GM21786 (cell line): ENCODE data around the gene EXOC4.
"Not testable (repeated sequence)": the region's sequence is repeated elsewhere in the genome, so short reads cannot be mapped to it uniquely, and the experiment has no call there.

Experiments used
- ATAC-seq: cut with Tn5 transposase; IDR thresholded peaks from one replicate; pipeline ENCODE4 v1.9.1; 2021; ENCODE audit not compliant: unreplicated experiment

The EXOC4 gene

GRCh38 chr7:134046594-134047128 is 793.8 kb downstream of the EXOC4 start:
- no peak for ATAC-seq

GRCh38 chr7:134047675-134048074 is 794.8 kb downstream of the EXOC4 start:
- ATAC-seq, result no peak

- no peak for ATAC-seq
These were observed 795.3 kb downstream of the EXOC4 start for GRCh38 chr7:134048166-134048565.

DNA sequence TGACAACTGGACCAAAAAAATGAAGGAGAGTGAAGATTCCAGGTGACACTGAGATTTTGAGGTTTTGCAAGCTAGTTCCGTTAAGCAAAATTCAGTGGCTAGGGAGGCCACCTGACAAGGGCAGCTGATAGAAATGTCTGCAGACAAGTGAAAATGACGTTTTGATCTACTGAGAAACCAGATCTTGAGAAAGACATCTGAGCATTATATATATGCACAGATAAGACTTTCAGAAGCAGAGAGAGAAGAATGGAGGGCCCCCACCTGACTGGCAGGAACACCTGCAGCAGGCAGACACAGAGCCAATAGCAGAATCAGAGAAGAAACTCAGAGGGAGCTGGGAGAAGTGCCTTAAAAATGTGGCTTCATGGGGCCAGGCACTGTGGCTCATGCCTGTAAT is 798.1 kb downstream of the EXOC4 start:
- no peak for ATAC-seq

GRCh38 chr7:134056816-134057215 is 803.9 kb downstream of the EXOC4 start:
- no peak for ATAC-seq

GRCh38 chr7:134058521-134058920 is 805.6 kb downstream of the EXOC4 start:
- no peak for ATAC-seq

GRCh38 chr7:134058980-134059379 is 806.1 kb downstream of the EXOC4 start:
- no peak for ATAC-seq

GRCh38 chr7:134059921-134060320 is 807.0 kb downstream of the EXOC4 start:
- no peak for ATAC-seq

DNA sequence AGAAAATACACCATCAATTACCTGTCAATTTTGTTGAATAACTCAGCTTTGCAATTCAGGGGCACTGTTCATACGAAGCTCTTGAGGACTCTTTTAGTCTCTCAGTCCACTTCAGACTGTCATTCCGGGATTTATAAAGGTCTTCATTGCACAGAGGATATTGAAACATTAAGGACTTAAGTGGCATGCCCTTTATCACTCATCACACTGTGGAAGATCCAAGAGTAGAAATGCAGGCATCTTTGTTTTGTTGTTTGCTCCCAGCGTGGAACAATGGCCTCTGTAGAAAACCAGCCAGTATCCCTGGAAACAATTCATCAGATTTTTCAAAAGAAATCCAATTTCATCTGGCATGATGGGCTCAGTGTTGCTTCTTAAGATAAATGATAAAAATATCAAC is 808.0 kb downstream of the EXOC4 start:
- no peak for ATAC-seq

GRCh38 chr7:134062460-134062859 is 809.6 kb downstream of the EXOC4 start:
- ATAC-seq, result no peak

DNA sequence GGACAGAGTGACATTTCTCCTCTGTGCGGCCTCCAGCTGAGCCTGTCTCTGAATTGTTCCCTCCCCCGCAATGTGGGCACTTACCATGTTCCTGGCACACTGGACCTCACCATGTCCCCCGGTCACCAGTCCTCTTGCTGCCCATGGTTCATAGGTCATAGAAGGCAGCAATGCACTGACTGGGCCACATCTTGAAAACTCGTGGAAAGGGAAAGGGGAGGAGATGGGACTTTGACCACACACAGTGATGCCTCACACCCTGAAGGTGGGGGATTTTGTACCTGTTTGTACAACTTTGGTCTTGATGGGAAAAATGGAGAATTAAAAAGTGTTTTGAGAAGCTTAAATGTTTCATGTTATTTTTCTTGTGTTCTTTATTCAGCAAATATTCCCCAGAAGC is 812.5 kb downstream of the EXOC4 start:
- no peak for ATAC-seq

GRCh38 chr7:134067164-134067563 is 814.3 kb downstream of the EXOC4 start:
- ATAC-seq, result no peak

- no peak for ATAC-seq
These were observed 815.8 kb downstream of the EXOC4 start for GRCh38 chr7:134068670-134069069.

DNA sequence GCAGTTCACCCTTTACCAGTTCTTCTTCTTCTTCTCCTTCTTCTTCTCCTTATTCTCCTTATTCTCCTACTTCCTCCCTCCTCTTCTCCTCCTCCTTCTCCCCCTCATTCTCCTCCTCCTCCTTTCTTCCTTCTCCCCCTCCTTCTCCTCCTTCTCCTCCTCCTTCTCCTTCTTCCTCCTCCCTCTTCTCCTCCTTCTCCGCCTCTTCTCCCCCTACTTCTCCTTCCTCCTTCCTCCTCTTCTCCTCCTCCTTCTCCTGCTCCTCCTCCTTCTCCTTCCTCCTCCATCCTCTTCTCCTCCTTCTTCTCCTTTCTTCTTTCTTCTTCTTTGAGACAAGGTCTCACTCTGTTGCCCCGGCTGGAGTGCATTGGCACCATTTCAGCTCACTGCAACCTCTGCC is 816.3 kb downstream of the EXOC4 start:
- ATAC-seq, result no peak

DNA sequence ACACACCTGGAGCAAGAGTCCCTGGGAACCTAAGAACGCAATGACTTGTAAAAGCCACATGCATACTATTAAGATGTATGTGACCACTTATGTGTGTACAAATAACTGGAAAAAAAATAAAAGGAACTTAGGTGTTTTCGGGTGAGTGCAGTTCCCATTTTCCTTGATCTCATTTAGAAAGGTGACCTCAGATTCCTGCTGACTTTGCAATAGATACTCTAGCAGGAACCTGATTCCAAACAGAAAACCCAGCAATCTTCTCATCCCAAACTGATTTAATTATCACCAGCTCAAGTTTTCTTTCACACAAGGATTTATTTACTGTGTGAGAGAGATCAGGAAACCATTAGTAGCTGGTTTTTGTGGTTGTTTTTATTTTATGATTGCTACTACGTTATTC is 817.8 kb downstream of the EXOC4 start:
- no peak for ATAC-seq

DNA sequence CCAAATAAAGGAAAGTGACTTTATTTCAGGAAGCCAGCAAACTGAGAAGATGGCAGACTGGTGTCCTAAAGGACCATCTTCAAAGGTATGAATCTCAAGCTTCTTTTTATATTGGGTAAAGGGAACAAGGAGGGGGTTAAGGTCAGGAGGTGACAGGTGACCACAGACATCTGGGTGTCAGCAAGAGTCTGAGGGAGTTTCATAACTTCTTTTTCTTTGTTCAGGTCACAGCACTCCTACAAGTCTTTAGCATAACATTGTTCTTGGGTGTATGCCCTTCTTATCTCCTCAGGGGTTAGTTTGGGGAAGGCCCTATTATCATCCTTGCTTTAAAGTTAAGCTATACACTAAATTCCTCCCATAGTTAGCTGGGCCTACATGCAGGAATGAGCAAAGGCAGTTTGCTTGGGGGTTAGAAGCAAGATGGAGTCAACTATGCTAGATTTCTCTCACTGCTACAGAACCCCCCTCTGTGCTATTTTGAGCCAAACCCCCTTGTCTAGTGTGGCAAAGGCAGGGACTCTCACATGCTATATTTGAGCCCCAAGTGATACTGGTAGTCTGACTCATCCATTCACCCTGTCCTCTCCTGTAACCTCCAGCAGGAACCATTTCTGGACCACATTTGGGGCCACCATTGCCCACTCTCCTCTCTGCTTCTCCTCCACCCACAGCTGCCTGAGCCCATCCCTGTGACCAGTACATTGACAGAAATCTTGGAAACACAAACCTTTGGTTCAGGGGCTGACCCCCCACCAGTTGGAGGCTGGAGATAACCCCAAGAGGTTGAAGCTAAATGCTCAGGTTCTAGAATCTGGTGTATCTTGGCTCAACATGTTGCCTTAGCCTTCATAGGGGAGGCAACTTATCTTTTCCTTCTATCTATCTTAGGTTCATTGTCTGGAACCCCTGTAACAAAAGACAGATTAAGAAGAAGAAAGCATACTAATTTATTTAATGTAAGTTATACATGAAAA is 818.8 kb downstream of the EXOC4 start:
- peak; percentile 84 for ATAC-seq

DNA sequence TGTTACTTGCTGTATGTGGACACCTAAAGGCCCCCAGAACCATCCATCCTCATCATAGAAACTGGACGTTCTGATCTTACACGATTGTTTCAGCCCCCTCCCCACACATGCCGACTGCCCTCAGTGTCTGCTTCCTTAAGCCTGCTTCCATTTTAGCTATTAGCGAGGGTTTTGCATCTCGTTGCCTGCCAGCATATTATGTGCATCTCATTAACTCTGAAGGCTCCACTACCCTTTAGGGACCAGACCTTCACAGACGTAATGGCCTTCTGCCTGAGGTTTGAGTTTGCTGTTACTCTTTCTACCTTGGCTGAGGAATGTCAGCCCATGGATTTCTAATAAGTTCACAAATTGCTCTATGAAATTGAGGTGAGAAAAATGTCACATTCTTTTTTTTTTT is 820.4 kb downstream of the EXOC4 start:
- no peak for ATAC-seq

- ATAC-seq, result no peak
These were observed 822.9 kb downstream of the EXOC4 start for GRCh38 chr7:134075799-134076198.

GRCh38 chr7:134077560-134077959 is 824.7 kb downstream of the EXOC4 start:
- not testable (repeated sequence) for ATAC-seq

GRCh38 chr7:134078991-134079390 is 826.1 kb downstream of the EXOC4 start:
- ATAC-seq, result no peak

- no peak for ATAC-seq
These were observed 828.8 kb downstream of the EXOC4 start for GRCh38 chr7:134081695-134082094.

- ATAC-seq, result no peak
These were observed 831.0 kb downstream of the EXOC4 start for GRCh38 chr7:134083766-134084487.
